K562 (cell line): ENCODE data around the gene ABCA4. TPM values are rescaled to one million over a fixed set of nuclear protein-coding genes. Genes with fewer than 3 reads are reported as not detected.

ENCODE experiments used
- ATAC-seq: fragments of 200-7000 bp; cut with Tn5 transposase; 3 replicates; pipeline ENCODE4 v1.9.1; 2020; ENCODE audit warnings: moderate library complexity
- BruUV-seq: library from RNA; stranded (reverse); fragments of 400-500 nt; replicated peaks from 2 replicates; lab custom pipeline; 2021; lab: Mats Ljungman, UMichigan
- CTCF ChIA-PET: fragments of 300-600 bp; formaldehyde crosslinking; extraction: SDS; loops from one replicate; lab custom pipeline; 2021; ENCODE audit warnings: low intra/inter-chr PET ratio; lab: Yijun Ruan, JAX
- POLR2A ChIA-PET: fragments of 300-600, 350-650 bp; sonication (Branson Sonifier 250); formaldehyde crosslinking; extraction: SDS; loops from one replicate; lab custom pipeline; 2021; ENCODE audit warnings: antibody characterized with exemption, inconsistent platforms; lab: Yijun Ruan, JAX
- DNase-seq, 4 experiments: peaks; one replicate each; pipeline versions ENCODE4 v3.0.0 to v3.0.0-alpha.2; 2011 to 2018; ENCODE audit warnings: low spot score in 3 of 4, mixed read lengths in 3 of 4; ENCODE audit errors: extremely low read depth in 1 of 4
- FAIRE-seq: peaks from 2 replicates; lab custom pipeline; 2011; peaks lifted over from hg19 to GRCh38; lab: Jason Lieb, UNC
- H2AFZ ChIP-seq: 2 replicates; pipeline ENCODE4 v1.6.0; 2011; ENCODE audit warnings: low read depth, low read length, control low read depth, inconsistent platforms
- H3K27ac ChIP-seq: fragments of 200-600 bp; 3 replicates; pipeline ENCODE4 v1.8.0; 2011; ENCODE audit warnings: low read depth, mild to moderate bottlenecking, control low read depth, inconsistent platforms, low read length, moderate library complexity, mixed read lengths; ENCODE audit errors: extremely low read depth
- H3K27me3 ChIP-seq, 2 experiments: fragments of 300-600 bp in 1 of 2; 2 replicates in 1 of 2; 3 replicates in 1 of 2; pipeline versions ENCODE4 v1.6.0 to v1.8.0; 2011; ENCODE audit warnings: inconsistent platforms in 2 of 2, low read length in 2 of 2, mild to moderate bottlenecking in 1 of 2, mixed read lengths in 1 of 2, moderate library complexity in 1 of 2; ENCODE audit not compliant: control insufficient read depth in 2 of 2, insufficient read depth in 2 of 2
- H3K36me3 ChIP-seq: fragments of 300-600 bp; 3 replicates; pipeline ENCODE4 v1.8.0; 2011; ENCODE audit warnings: mild to moderate bottlenecking, low read length, inconsistent platforms; ENCODE audit not compliant: control insufficient read depth, insufficient read depth
- H3K4me1 ChIP-seq, 2 experiments: fragments of 200-600 bp in 1 of 2; replicated peaks in 1 of 2; 2 replicates in 1 of 2; 3 replicates in 1 of 2; pipeline versions ENCODE4 v1.5.1 to v1.8.0; 2011; ENCODE audit warnings: inconsistent platforms in 2 of 2, low read length in 2 of 2, mild to moderate bottlenecking in 1 of 2, mixed read lengths in 1 of 2, moderate library complexity in 1 of 2; ENCODE audit not compliant: control insufficient read depth in 2 of 2, insufficient read depth in 2 of 2
- H3K4me2 ChIP-seq: 2 replicates; pipeline ENCODE4 v1.6.1; 2011; ENCODE audit warnings: low read length, control low read depth, inconsistent platforms, mixed read lengths; ENCODE audit not compliant: insufficient read depth
- H3K4me3 ChIP-seq: fragments of 200-600 bp; sonication (generic), shearing (Covaris generic); 2 replicates; pipeline ENCODE4 v1.5.1; 2016; ENCODE audit warnings: control low read depth, inconsistent platforms
- H3K79me2 ChIP-seq: fragments of 200-600 bp; 3 replicates; pipeline ENCODE4 v1.8.0; 2011; ENCODE audit warnings: low read length, inconsistent platforms; ENCODE audit not compliant: control insufficient read depth, insufficient read depth
- H3K9ac ChIP-seq, 2 experiments: 2 replicates each; pipeline versions ENCODE4 v1.6.0 to v1.6.1; 2011; ENCODE audit warnings: low read depth in 2 of 2, low read length in 2 of 2, control low read depth in 1 of 2, inconsistent platforms in 1 of 2, mild to moderate bottlenecking in 1 of 2, mixed read lengths in 1 of 2; ENCODE audit not compliant: insufficient read depth in 1 of 2
- H3K9me1 ChIP-seq: one replicate; pipeline ENCODE4 v1.6.0; 2011; ENCODE audit warnings: inconsistent platforms, mild to moderate bottlenecking, low read length, moderate library complexity; ENCODE audit not compliant: control insufficient read depth, insufficient read depth
- H3K9me3 ChIP-seq: replicated peaks from 2 replicates; pipeline ENCODE4 v1.5.1; 2011; ENCODE audit warnings: low read depth, low read length, inconsistent platforms; ENCODE audit not compliant: control insufficient read depth, insufficient read depth
- H4K20me1 ChIP-seq: replicated peaks from 2 replicates; pipeline ENCODE4 v1.6.1; 2011; ENCODE audit warnings: low read length, inconsistent platforms, mixed read lengths; ENCODE audit not compliant: control insufficient read depth, insufficient read depth
- CEBPG ChIP-seq, 3 experiments: fragments of 200-800 bp in 1 of 3; sonication (Bioruptor generic) in 1 of 3; sonication (generic) in 1 of 3; formaldehyde crosslinking in 1 of 3; IDR thresholded peaks in 2 of 3; conservative IDR thresholded peaks in 1 of 3; 2 replicates each; pipeline versions ENCODE4 v1.6.1 to v1.8.0; 2016 to 2022; ENCODE audit warnings: missing compliant biosample characterization in 2 of 3, missing genetic modification characterization in 2 of 3, mild to moderate bottlenecking in 1 of 3, missing genetic modification reagents in 1 of 3
- WGBS: fragments of 100-300 bp; shearing (Covaris generic); methylation state at CpG from one replicate; pipeline ENCODE4 v1.1.6; 2016; ENCODE audit warnings: low coverage, mixed read lengths; ENCODE audit not compliant: insufficient coverage; ENCODE audit errors: missing lambda C conversion rate; 5-methylcytosine and 5-hydroxymethylcytosine counted together
- in situ Hi-C: fragments of 300-500 bp; cut with MboI; formaldehyde crosslinking; loops from 4 replicates; pipeline ENCODE4 v1.15.0; 2018; ENCODE audit warnings: inconsistent platforms, mixed read lengths
- intact Hi-C: fragments of 100-400 bp; cut with micrococcal nuclease; formaldehyde crosslinking; loops from 2 replicates; pipeline ENCODE4 v1.14.2; 2022
- polyA plus RNA-seq, 8 experiments: library from polyadenylated mRNA; depleted of rRNA in 4 of 8; stranded (reverse) in 5 of 8; unstranded in 3 of 8; fragments of >200 nt; fragmentation: Nextera tagmentation in 2 of 8; fragmentation: Illumina TruSeq in 1 of 8; extraction: Ambion mirVana in 2 of 8; extraction: Trizol in 1 of 8; gene quantifications; 2 replicates each; pipeline versions ENCODE4 v1.2.1 to v1.2.3, GENCODE V29; 2011 to 2014; ENCODE audit warnings: inconsistent platforms in 1 of 8, missing spikeins in 1 of 8
- total RNA-seq, 7 experiments: library from RNA; depleted of rRNA in 6 of 7; stranded (reverse); fragments of >200 nt in 6 of 7; fragmentation: Illumina TruSeq in 2 of 7; extraction: Trizol in 2 of 7; gene quantifications; 2 replicates each; pipeline versions ENCODE4 v1.2.1 to v1.2.3, GENCODE V29; 2011 to 2021; ENCODE audit warnings: low replicate concordance in 1 of 7
- TF ChIP-seq, protein P1 (sequence below), 2 experiments: fragments of 450-650 bp in 1 of 2; sonication (generic) in 1 of 2; formaldehyde crosslinking in 1 of 2; IDR thresholded peaks in 1 of 2; conservative IDR thresholded peaks in 1 of 2; 2 replicates each; pipeline versions ENCODE4 v1.6.1 to v1.8.1; 2016 to 2023; ENCODE audit warnings: mild to moderate bottlenecking in 2 of 2, moderate library complexity in 2 of 2, inconsistent platforms in 1 of 2, missing genetic modification reagents in 1 of 2
- TF ChIP-seq, protein P2 (sequence below): fragments of 250-450 bp; sonication (Bioruptor Pico); IDR thresholded peaks from 2 replicates; pipeline ENCODE4 v1.8.0; 2021; ENCODE audit warnings: borderline replicate concordance, mild to moderate bottlenecking, moderate library complexity; ENCODE audit not compliant: poor library complexity, severe bottlenecking

ABCA4 gene
- total and polyA plus RNA-seq, 9 of the 15 experiments (the other 6 are each of a cell fraction or from before 2014, with no cell fraction given): 0.01 to 0.04 TPM; not detected in 7

- H3K27ac ChIP-seq: no peak overlapping the region
- H3K4me1 ChIP-seq: 0 out of 5 replicates have a peak, but pooled peaks cover 0 to 4% of the 10 kb centered on the region in 2 experiments
- H2AFZ ChIP-seq: no peak overlapping the region
- no peak for DNase-seq
- in situ Hi-C loops: loop anchor here (10.0 kb wide), 1 partner anchor 422 kb away; no protein-coding TSS in a partner anchor
- no peaks in the 10 kb centered on the region for H3K36me3 ChIP-seq
- H3K4me2 ChIP-seq: no peak overlapping the region
- H3K9me1 ChIP-seq: no peaks in the 10 kb centered on the region
- H3K4me3 ChIP-seq: no peak overlapping the region
- BruUV-seq: no TSS peak
- POLR2A ChIA-PET: interaction anchor here (0.6 kb wide), 1 partner anchor 20 kb away, joined by 3 read pairs; no protein-coding TSS in a partner anchor
- no peak overlapping the region for H3K9ac ChIP-seq
- intact Hi-C loops: no loop called here
- peaks cover 4 to 32% of the 10 kb centered on the region in 2 experiments; a peak in 3 of 5 replicates for H3K27me3 ChIP-seq
- TF ChIP-seq CEBPG (CRISPR knock-in tag; IDR thresholded peaks at IDR 0.05): no peak
- 0 out of 4 replicates have a peak, but pooled peaks of 1 of the 2 experiments have one; percentile 13 for TF ChIP-seq CEBPG (tag; conservative IDR thresholded peaks at IDR 0.05 in 1 of 2, IDR thresholded peaks at IDR 0.05 in 1 of 2)
- TF ChIP-seq, protein P1, sequence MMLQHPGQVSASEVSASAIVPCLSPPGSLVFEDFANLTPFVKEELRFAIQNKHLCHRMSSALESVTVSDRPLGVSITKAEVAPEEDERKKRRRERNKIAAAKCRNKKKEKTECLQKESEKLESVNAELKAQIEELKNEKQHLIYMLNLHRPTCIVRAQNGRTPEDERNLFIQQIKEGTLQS (IDR thresholded peaks at IDR 0.05): peak; percentile 44
- TF ChIP-seq, protein P1 (CRISPR knock-in tag; conservative IDR thresholded peaks at IDR 0.05): no peak
- TF ChIP-seq, protein P2, sequence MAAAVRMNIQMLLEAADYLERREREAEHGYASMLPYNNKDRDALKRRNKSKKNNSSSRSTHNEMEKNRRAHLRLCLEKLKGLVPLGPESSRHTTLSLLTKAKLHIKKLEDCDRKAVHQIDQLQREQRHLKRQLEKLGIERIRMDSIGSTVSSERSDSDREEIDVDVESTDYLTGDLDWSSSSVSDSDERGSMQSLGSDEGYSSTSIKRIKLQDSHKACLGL (CRISPR knock-in tag): no peak
- TF ChIP-seq, all 486 proteins: peak for 2
- FAIRE-seq (no peak), ATAC-seq (no peak)
- H3K79me2 ChIP-seq: no peaks in the 10 kb centered on the region
- no peaks in the 10 kb centered on the region for H3K9me3 ChIP-seq
- no peaks in the 10 kb centered on the region; the same call in 1 of the 2 replicates for H4K20me1 ChIP-seq
- WGBS: 0% methylated on average over 1 of the region's 1 CpG
- CTCF ChIA-PET: no interaction called here
These were observed 78.6 kb downstream of the ABCA4 start for GRCh38 chr1:94042388-94042787.
